Trophoblast cell (in vitro differentiated cells and primary cell): ENCODE results near the gene TMEM31.
"Not testable (repeated sequence)": the region's sequence is repeated elsewhere in the genome, so short reads cannot be mapped to it uniquely, and the experiment has no call there.

Experiments used
- DNase-seq, 2 donors: peaks; one replicate each; pipeline ENCODE4 v3.0.0-alpha.2; 2016
- H2AFZ ChIP-seq: 2 replicates; pipeline ENCODE4 v1.6.1; 2013; ENCODE audit warnings: low read length, moderate library complexity, mild to moderate bottlenecking; ENCODE audit not compliant: insufficient read depth, poor library complexity
- H2AK5ac ChIP-seq: 2 replicates; pipeline ENCODE4 v1.6.1; 2013; ENCODE audit warnings: mild to moderate bottlenecking, low read length
- H2BK120ac ChIP-seq: 2 replicates; pipeline ENCODE4 v1.6.1; 2013; ENCODE audit warnings: low read length, mild to moderate bottlenecking, moderate library complexity; ENCODE audit not compliant: insufficient read depth, poor library complexity
- H2BK12ac ChIP-seq: 2 replicates; pipeline ENCODE4 v1.6.1; 2013; ENCODE audit warnings: mild to moderate bottlenecking, low read length, moderate library complexity
- H2BK5ac ChIP-seq: 2 replicates; pipeline ENCODE4 v1.6.1; 2013; ENCODE audit warnings: low read length, low read depth, moderate library complexity, mild to moderate bottlenecking; ENCODE audit not compliant: poor library complexity
- H3K14ac ChIP-seq: 2 replicates; pipeline ENCODE4 v1.6.1; 2013; ENCODE audit warnings: mild to moderate bottlenecking, low read length
- H3K18ac ChIP-seq: 2 replicates; pipeline ENCODE4 v1.6.1; 2013; ENCODE audit warnings: mild to moderate bottlenecking, low read length
- H3K23ac ChIP-seq: 2 replicates; pipeline ENCODE4 v1.6.1; 2013; ENCODE audit warnings: low read length
- H3K27ac ChIP-seq: 2 replicates; pipeline ENCODE4 v1.5.1; 2013; ENCODE audit warnings: low read depth, mild to moderate bottlenecking, inconsistent platforms, low read length, moderate library complexity
- H3K27me3 ChIP-seq: 2 replicates; pipeline ENCODE4 v1.6.1; 2013; ENCODE audit warnings: inconsistent platforms, mild to moderate bottlenecking, low read length, moderate library complexity; ENCODE audit not compliant: insufficient read depth
- H3K36me3 ChIP-seq, 2 experiments: 1 replicate in 1 of 2; 2 replicates in 1 of 2; pipeline ENCODE4 v1.6.1; 2013; ENCODE audit warnings: low read length in 2 of 2, mild to moderate bottlenecking in 2 of 2, moderate library complexity in 1 of 2; ENCODE audit not compliant: insufficient read depth in 2 of 2, control insufficient read depth in 1 of 2
- H3K4ac ChIP-seq: 2 replicates; pipeline ENCODE4 v1.6.1; 2013; ENCODE audit warnings: low read depth, mild to moderate bottlenecking, low read length, moderate library complexity
- H3K4me1 ChIP-seq, 2 experiments: 1 replicate in 1 of 2; 2 replicates in 1 of 2; pipeline ENCODE4 v1.6.1; 2013; ENCODE audit warnings: low read length in 2 of 2, mild to moderate bottlenecking in 2 of 2, moderate library complexity in 1 of 2; ENCODE audit not compliant: insufficient read depth in 2 of 2, control insufficient read depth in 1 of 2
- H3K4me2 ChIP-seq: 2 replicates; pipeline ENCODE4 v1.6.1; 2013; ENCODE audit warnings: inconsistent platforms, mild to moderate bottlenecking, low read length, moderate library complexity
- H3K4me3 ChIP-seq: 2 replicates; pipeline ENCODE4 v1.5.1; 2013; ENCODE audit warnings: mild to moderate bottlenecking, low read depth, low read length, inconsistent platforms
- H3K79me1 ChIP-seq: one replicate; pipeline ENCODE4 v1.6.1; 2013; ENCODE audit warnings: low read length
- H3K79me2 ChIP-seq: 2 replicates; pipeline ENCODE4 v1.6.1; 2013; ENCODE audit warnings: low read length, mild to moderate bottlenecking; ENCODE audit not compliant: control insufficient read depth, insufficient read depth, poor library complexity
- H3K9ac ChIP-seq: 2 replicates; pipeline ENCODE4 v1.6.1; 2013; ENCODE audit warnings: mild to moderate bottlenecking, low read length
- H3K9me3 ChIP-seq: 2 replicates; pipeline ENCODE4 v1.6.1; 2013; ENCODE audit warnings: low read depth, mild to moderate bottlenecking, control low read depth, inconsistent platforms, low read length; ENCODE audit not compliant: insufficient read depth
- H4K12ac ChIP-seq: 2 replicates; pipeline ENCODE4 v1.6.1; 2013; ENCODE audit warnings: low read depth, mild to moderate bottlenecking, low read length, moderate library complexity
- H4K8ac ChIP-seq: 2 replicates; pipeline ENCODE4 v1.6.1; 2013; ENCODE audit warnings: low read depth, mild to moderate bottlenecking, low read length, moderate library complexity
- H4K91ac ChIP-seq: one replicate; pipeline ENCODE4 v1.6.1; 2013; ENCODE audit warnings: low read depth, mild to moderate bottlenecking, low read length, moderate library complexity
- WGBS: extraction: QIAGEN DNeasy Blood & Tissue Kit; methylation state at CpG from one replicate; pipeline ENCODE4 v1.1.7; 2013; ENCODE audit warnings: missing lambda C conversion rate; ENCODE audit not compliant: insufficient read length, insufficient coverage; ENCODE audit errors: extremely low coverage; 5-methylcytosine and 5-hydroxymethylcytosine counted together

TMEM31 gene

GRCh38 chrX:103756736-103757135, 46.0 kb downstream of the TMEM31 start:
- H3K27me3 ChIP-seq = no peaks in the 10 kb centered on the region
- no peaks in the 10 kb centered on the region for H3K79me1 ChIP-seq
- no peak overlapping the region for H3K27ac ChIP-seq
- H3K9me3 ChIP-seq = no peaks in the 10 kb centered on the region
- H3K4ac ChIP-seq = no peak overlapping the region
- no peak overlapping the region for H2BK12ac ChIP-seq
- H2AFZ ChIP-seq = no peak overlapping the region
- no peak overlapping the region for H3K18ac ChIP-seq
- no CpG with 5 or more reads among the region's 3 CpGs for WGBS
- no peak overlapping the region for H3K23ac ChIP-seq
- no peak overlapping the region for H3K4me3 ChIP-seq
- no peak overlapping the region for H2BK120ac ChIP-seq
- no peaks in the 10 kb centered on the region for H3K4me1 ChIP-seq
- no peak overlapping the region for H2BK5ac ChIP-seq
- H3K79me2 ChIP-seq = no peaks in the 10 kb centered on the region
- DNase-seq = no peak
- no peaks in the 10 kb centered on the region for H3K36me3 ChIP-seq
- H3K14ac ChIP-seq = no peak overlapping the region
- no peak overlapping the region for H4K91ac ChIP-seq
- H4K8ac ChIP-seq = no peak overlapping the region
- no peak overlapping the region for H4K12ac ChIP-seq
- H3K4me2 ChIP-seq = no peak overlapping the region
- H2AK5ac ChIP-seq = no peak overlapping the region
- no peak overlapping the region for H3K9ac ChIP-seq

DNA sequence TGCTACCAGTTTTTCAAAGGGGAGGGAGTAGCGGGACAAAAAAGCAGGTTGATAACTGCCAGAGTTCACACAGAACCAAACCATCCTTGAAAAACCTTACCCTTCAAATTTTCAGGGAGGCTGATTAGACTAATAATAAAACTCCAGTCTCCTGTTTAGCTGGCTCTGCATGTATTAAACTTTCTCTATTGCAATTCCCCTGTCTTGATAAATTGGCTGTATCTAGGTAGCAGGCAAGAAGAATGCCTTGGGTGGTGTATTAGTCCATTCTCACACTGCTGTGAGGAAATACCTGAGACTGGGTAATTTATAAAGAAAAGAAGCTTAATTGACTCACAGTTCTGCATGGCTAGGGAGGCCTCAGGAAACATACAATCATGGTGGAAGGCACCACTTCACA, 47.8 kb downstream of the TMEM31 start:
- Histone ChIP-seq H3K4me2 (no peak overlapping the region), H4K8ac (no peak overlapping the region), H4K91ac (no peak overlapping the region), H2BK120ac (no peak overlapping the region), H2BK12ac (no peak overlapping the region), H3K14ac (no peak overlapping the region), H3K36me3 (no peaks in the 10 kb centered on the region), H3K27me3 (no peaks in the 10 kb centered on the region), H2BK5ac (no peak overlapping the region), H3K9ac (no peak overlapping the region), H2AK5ac (no peak overlapping the region), H3K79me1 (no peaks in the 10 kb centered on the region), H3K4me3 (no peak overlapping the region), H3K23ac (no peak overlapping the region), H2AFZ (no peak overlapping the region), H3K27ac (no peak overlapping the region), H3K4ac (no peak overlapping the region), H3K4me1 (no peaks in the 10 kb centered on the region), H3K79me2 (no peaks in the 10 kb centered on the region), H4K12ac (no peak overlapping the region), H3K18ac (no peak overlapping the region), H3K9me3 (no peaks in the 10 kb centered on the region)
- DNase-seq = no peak
- no CpG with 5 or more reads among the region's 1 CpG for WGBS

DNA sequence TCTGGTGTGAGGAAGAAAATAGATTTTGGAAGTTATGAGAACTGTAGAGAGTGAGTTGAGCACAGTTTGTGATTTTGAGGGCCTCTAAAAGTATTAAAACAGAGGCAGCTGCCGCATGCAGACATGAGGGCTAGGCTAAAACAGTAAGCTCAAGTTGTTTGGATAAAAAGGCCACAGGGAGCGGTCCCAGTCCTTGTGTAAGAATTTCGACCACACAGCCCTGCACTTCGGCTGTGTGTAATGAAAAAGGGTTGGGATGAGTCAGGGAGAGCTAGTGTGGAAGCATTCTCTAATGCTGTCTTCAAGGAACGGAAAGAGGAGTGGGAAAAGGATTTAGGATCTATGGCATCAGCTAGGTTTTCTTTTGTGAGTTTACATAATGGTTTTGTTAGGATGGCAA, 52.8 kb downstream of the TMEM31 start:
- H2AK5ac ChIP-seq, H4K8ac ChIP-seq, H3K27me3 ChIP-seq, H3K36me3 ChIP-seq, H3K4me3 ChIP-seq, H3K9me3 ChIP-seq, H3K4ac ChIP-seq, H3K27ac ChIP-seq, H3K18ac ChIP-seq, H3K79me1 ChIP-seq, H3K4me1 ChIP-seq, H2BK120ac ChIP-seq, H2BK5ac ChIP-seq, H2AFZ ChIP-seq, DNase-seq, H4K12ac ChIP-seq, H3K79me2 ChIP-seq, H3K9ac ChIP-seq, H3K14ac ChIP-seq, H3K23ac ChIP-seq, H4K91ac ChIP-seq, H2BK12ac ChIP-seq, H3K4me2 ChIP-seq: not testable (repeated sequence)
- no CpG with 5 or more reads among the region's 5 CpGs for WGBS
